ENCODE measurements around the gene MEG3. TPM values are rescaled to one million over a fixed set of nuclear protein-coding genes. Genes with fewer than 3 reads are reported as not detected.

The MEG3 gene
- total RNA-seq, 1 experiment from 2014 or later, result 419 TPM

DNA sequence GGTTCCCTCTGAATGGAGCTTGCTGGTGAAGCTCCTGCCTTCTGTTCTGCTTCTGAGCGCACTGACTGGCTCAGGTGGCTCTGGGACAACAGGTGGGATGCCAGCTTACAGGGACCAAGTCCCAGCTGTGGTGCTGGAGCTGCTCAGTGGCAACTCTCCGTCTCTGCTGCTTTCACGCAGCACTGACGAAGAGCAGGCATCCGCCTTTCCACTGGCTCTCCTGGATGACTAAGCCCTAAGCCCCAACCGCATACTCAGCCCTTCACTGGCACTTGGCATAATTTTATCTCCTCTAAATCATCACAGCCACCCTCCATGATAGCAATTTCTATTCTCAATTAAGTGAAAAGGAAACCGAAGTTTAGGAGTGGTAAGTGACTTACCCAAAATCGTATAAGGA, 81.3 kb downstream of the MEG3 start:
- DNase-seq, result no peak
- H3K9me3 ChIP-seq (replicated peaks), result no peaks in the 10 kb centered on the region
- no peak overlapping the region for H3K27ac ChIP-seq
- peaks cover 6% of the 10 kb centered on the region for H3K4me1 ChIP-seq
- no peaks in the 10 kb centered on the region for H3K27me3 ChIP-seq
- no peak overlapping the region for H3K4me3 ChIP-seq
- H3K36me3 ChIP-seq, result peaks cover 74% of the 10 kb centered on the region

DNA sequence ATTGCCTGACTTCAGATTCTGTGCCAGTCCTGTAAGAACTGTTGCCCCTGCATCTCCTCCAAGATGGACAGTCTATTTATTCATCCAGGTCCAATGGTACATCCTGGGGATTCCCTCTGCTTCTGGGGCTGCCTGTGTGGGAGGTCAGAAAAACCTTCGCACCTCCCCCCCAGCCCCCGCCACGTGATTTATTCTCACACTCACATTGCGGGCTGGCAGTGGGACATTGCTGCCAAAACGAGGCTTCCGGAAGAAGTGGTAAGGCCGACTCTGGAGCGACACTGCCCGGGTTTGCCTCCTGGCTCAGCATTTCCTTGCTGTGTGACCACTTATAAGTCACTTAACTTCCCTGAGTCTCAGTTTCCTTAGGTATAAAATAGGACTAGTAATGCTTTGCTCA, 83.5 kb downstream of the MEG3 start:
- no peak for DNase-seq
- Histone ChIP-seq H3K27ac (no peak overlapping the region), H3K27me3 (no peaks in the 10 kb centered on the region), H3K4me3 (no peak overlapping the region), H3K36me3 (peaks cover 73% of the 10 kb centered on the region), H3K9me3 (replicated peaks) (no peaks in the 10 kb centered on the region), H3K4me1 (peaks cover 6% of the 10 kb centered on the region)

Other genes with a start within 250 kb of the MEG3 start
- gene BEGAIN, start 238.7 kb upstream of the MEG3 start, total RNA-seq (2014; rRNA removed; shearing (Covaris generic)), result 0.85 and 0.89 TPM in 2 replicates
- 0.20 and 0.28 TPM in 2 replicates for gene DLK1, start 99.2 kb upstream of the MEG3 start, total RNA-seq (2014; rRNA removed; shearing (Covaris generic))
- 0.08 and 0.34 TPM in 2 replicates for gene RTL1, start 77.6 kb downstream of the MEG3 start, total RNA-seq (2014; rRNA removed; shearing (Covaris generic))

Measured in SJCRH30 (cell line).